Measurements from ENCODE around the gene FAM171A2.
A peak's percentile ranks its signal among the peaks of the same experiment; 100 is the strongest.

The FAM171A2 gene

GRCh38 chr17:44363613-44364159 lies at the start of gene FAM171A2:
FAM171A2 (minus strand) TSS chr17:44363853; CDS start chr17:44363714, 139 bp downstream.
- DNase-seq, result peak; percentile 74 to 83

- DNase-seq, result no peak
Observed at GRCh38 chr17:44409309-44410028, 45.8 kb upstream of the FAM171A2 start.

- DNase-seq, result no peak
Observed at GRCh38 chr17:44408786-44409185, 45.1 kb upstream of the FAM171A2 start.

GRCh38 chr17:44402564-44403172 lies 39.0 kb upstream of the FAM171A2 start:
- no peak for DNase-seq

DNA sequence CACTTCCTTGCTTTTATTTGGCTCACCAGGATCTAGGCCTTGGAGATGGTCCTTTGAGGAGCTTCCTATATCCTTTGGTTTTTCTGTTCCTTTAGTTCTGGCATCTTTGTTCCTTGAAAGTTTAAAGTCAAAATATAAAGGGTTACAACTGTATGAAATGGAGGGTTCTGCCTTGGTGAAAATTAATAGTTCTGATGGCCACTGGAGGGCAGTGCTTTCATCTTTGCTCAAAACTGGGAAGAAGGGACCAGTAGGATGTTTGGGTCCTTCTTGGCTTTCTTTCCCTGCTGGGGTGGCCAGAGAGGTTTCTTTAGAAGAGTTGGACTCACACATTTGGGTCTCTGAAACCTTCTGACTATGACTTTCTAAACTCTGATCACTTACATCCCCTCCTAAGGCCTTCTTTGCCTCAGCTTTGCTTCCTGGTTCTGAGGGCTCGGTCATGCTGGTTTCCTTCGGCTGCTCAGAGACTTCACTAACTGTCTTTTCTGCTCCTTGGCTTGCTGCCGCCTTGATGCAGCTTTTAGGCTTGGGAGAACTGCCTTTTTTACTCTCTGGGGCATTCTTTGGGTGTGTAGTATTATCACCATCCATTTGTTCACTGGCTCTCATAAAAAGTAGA lies 36.7 kb upstream of the FAM171A2 start:
- no peak for DNase-seq

DNA sequence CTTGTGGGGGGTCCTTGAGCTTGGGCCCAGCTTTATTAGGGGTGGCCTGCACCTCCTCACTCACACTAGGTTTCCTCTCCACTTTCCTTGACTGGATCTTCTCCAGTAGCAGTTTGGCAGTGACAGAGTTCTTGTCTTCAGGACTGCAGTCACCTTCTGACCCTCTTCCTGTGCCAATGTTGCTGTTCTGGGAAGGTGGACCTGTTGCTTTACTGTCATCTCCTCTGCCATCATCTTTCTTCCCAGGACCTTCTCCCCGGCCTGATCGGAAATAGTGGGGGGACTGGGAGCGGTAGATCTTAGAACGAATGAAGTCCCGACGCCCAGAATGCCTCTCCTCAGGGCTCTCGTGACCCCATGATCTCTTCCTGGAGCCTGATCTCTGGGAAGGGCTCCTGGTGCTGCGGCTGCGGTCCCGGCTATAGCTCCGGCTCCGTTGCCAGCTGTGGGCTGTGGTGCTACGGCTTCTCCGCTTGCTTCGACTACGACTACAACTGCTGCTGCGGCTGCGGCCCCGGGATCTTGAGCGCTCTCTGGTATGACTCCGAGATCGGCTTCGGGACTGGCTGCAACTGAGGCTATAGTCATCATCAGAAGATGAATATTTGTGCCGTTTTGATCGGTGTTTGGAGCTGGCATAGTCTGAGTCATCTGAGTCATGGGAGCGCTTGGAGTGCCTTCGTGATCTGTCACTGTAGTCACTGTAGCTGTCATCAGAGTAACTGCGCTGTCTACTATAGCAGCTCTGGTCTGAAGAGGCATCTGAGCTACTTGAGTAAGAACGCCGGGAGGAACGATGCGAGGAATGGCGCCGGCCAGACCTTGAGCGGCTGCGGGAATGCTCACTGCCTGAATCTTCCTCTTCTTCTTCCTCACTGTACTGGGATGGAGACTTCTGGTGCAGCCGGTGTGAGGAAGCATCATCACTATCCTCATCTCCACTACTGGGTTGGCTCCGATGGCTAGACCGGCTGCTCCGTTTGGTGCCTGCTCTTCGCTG lies 35.3 kb upstream of the FAM171A2 start:
- peak in 1 of 2 experiments; percentile 6 for DNase-seq

- DNase-seq, result peak in 1 of 2 experiments; percentile 14
Observed at GRCh38 chr17:44397479-44398440, 34.1 kb upstream of the FAM171A2 start.

GRCh38 chr17:44396946-44397345 lies 33.3 kb upstream of the FAM171A2 start:
- DNase-seq, result peak in 1 of 2 experiments; percentile 9

- DNase-seq, result no peak
Observed at GRCh38 chr17:44394833-44395232, 31.2 kb upstream of the FAM171A2 start.

DNA sequence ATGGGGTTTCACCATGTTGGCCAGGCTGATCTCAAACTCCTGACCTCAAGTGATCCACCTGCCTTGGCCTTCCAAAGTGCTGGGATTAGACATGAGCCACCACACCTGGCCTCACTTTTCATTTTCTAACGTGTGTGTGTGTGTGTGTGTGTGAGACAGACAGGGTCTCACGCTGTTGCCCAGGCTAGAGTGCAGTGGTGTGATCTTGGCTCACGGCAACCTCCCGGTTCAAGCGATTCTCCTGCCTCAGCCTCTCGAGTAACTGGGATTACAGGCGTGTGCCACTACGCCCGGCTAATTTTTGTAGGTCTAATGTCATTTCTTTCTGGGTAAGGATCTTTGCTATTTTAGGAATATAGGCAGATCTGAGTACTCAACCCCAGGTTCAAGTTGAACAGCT lies 30.5 kb upstream of the FAM171A2 start:
- peak in 1 of 2 experiments; percentile 12 for DNase-seq

GRCh38 chr17:44390250-44390870 lies 26.7 kb upstream of the FAM171A2 start:
- DNase-seq, result no peak

GRCh38 chr17:44389723-44390202 lies 26.1 kb upstream of the FAM171A2 start:
- DNase-seq, result no peak

DNA sequence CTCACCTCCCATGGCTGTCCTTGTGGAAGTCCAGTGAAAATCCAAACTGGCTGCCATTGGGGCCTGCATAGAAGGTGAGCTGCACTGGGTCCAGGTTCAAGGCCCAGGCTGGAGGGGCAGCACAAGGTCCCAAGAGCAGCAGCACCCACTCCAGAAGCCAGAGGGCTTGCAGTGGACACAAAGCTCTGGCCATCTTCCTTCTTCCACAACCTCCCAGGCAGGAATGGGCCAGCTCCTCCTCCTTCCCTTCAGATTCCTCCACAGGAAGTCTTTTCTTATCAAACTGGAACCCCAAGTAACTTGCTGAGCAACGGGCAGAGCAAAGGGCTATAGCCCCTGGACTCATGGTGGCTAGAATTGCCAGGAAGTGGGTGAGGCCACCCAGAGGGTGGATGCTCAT lies 25.6 kb upstream of the FAM171A2 start, which contains the start of gene ITGA2B:
ITGA2B (minus strand) TSS at position 369 of the 400 bp plus-strand sequence; CDS start at position 193, 176 bp downstream.
- DNase-seq, result no peak

DNA sequence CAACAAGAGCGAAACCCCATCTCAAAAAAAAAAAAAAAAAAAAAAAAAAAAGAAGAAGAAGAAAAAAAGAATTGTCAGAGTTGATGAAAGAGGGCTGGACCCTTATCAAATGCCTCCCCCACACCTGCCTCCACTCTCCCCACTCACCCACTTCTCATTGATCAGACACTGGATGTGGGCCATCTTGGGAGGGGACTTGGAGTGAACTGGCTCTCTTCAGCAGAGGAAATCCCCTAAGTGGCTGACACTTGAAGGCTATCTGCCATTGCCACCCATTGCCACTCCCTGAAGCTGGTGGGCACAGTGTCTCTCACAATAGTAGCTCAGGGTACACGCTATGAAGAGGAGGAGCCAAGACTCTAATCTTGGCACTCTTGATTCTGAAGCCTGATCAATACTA lies 24.2 kb upstream of the FAM171A2 start:
- no peak for DNase-seq

DNA sequence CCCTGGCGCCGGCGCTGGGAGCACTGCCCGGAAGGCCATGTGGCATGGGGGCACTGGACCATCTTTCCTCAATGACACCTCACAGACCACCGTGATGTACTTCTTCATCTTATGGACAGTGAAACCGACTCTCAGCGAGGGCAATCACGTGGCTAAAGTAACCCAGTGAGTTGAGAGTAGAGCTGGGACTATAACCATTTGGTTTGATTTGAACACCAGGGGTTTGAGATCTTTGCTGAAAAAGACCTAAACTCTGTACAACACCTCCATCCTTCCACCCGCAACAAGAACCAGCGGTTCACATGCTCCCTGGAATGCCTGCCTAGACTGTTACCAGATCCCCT lies 22.5 kb upstream of the FAM171A2 start:
- DNase-seq, result no peak

DNA sequence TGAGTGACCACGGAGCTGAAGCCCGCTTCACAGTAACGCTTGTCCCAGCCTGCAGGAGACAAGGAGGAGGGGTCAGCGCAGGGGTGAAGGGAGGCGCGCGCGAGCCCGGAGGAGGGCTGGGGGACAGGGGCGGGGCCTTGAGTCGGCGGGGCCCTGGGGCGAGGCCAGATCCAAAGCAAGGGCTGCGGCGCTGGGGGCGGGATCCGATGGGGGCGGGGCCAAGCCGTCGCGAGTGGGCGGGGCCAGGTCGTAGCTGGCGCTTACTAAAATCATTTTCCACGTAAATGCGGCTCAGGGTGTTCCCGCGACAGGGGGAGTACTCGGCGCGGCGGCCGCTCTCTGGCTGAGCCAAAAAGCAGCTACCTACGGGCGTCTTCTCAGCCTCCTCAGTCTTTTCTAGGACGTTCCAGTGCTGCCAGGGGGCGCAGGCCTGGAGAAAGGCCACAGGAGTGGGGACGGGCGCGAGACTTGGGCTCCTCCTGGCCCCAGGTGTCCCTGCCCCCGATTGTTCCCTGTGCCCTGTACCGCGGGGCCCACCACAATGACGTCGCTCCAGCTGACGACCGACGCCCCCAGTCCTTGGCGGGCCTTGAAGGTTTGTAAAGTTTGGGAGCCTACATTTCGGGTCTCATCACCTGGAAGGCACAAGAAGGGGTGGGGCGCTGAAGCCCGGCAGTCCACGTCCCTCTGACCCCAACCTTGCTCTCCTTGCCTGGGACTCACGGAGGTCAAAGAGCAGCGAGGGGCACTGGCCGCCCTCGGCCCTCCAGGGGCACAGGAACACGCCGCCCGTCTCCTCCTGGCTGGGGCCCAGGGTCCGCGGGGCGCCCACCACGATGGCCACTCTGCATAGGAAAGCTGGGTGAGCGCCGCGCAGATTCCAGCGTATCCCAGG lies 21.9 kb upstream of the FAM171A2 start:
- DNase-seq, result peak; percentile 90 to 92

GRCh38 chr17:44384823-44385286 lies 21.2 kb upstream of the FAM171A2 start:
- no peak for DNase-seq

GRCh38 chr17:44384281-44384822 lies 20.7 kb upstream of the FAM171A2 start:
- DNase-seq, result no peak

DNA sequence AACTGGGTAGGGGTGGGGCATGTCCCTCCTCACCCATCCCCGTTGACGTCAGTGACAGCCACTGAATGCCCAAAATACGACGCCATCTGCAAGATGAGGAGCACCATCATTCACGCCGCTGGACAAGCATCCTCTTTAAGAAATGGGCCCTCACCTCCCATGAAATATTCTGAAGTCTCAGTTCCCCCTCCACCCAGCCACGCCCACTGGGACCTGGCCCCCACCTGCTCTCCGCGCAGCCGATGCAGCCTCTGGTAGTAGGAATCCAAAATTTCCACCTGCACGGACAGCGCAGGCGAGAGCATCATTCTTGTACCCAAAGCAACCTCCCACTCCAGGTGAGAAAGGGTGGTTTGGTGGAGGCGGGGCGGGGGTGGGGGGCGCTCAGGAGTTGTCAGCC lies 20.2 kb upstream of the FAM171A2 start:
- DNase-seq, result no peak
